ENCODE measurements around the gene IQCF6. TPM values are rescaled to one million over a fixed set of nuclear protein-coding genes. Genes with fewer than 3 reads are reported as not detected.
"Not testable (repeated sequence)": the region's sequence is repeated elsewhere in the genome, so short reads cannot be mapped to it uniquely, and the experiment has no call there.

IQCF6 gene
- not detected in 2 replicates for total RNA-seq (2014; rRNA removed; shearing (Covaris generic))

- DNase-seq (ENCODE audit: low spot score), result no peak
Measured at GRCh38 chr3:51779137-51779536, at the start of gene IQCF6. TSS of gene IQCF6 (minus strand) at chr3:51779237. CDS start at chr3:51779224, 13 bp downstream.

GRCh38 chr3:51828297-51828696 lies 49.3 kb upstream of the IQCF6 start:
- no peak for DNase-seq (ENCODE audit: low spot score)

DNA sequence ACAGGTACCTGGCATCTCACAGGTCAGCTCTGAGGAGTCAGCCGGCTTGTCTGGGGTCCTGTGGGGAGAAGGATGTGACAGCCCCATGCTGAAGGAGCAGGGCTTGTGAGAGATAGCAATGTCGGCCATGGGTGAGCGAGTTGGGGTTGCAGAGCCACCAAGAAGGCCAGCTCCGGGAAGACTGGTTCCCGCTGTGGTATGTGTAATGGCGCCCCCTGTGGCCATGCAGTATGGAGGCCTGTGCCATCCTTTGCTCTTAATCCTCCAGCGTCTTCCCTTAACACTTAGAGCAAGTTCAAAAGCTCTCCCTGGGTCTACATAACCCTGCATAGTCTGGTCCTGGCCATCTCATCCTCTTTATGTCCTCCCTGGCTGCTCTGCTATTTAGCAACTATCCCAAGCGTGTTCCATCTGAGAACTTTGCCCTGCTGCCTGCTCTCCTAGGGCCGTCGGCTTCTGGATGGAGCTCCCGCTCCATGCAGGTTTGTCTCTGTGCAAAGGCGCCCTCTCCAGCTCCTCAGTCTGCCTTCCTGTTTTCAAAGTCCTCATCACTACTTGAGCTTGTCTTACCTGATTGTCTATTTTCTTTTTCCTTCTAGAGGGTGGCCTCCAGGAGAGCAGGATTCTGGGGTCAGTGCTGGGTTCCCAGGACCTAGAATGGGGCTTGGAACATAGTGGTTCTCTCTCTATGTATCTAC lies 40.8 kb upstream of the IQCF6 start:
- DNase-seq (ENCODE audit: low spot score), result peak; percentile 19

- no peak for DNase-seq (ENCODE audit: low spot score)
Measured at GRCh38 chr3:51819151-51819550, 40.1 kb upstream of the IQCF6 start.

- no peak for DNase-seq (ENCODE audit: low spot score)
Measured at GRCh38 chr3:51817375-51817774, 38.3 kb upstream of the IQCF6 start.

GRCh38 chr3:51816723-51817122 lies 37.7 kb upstream of the IQCF6 start:
- DNase-seq (ENCODE audit: low spot score), result no peak

DNA sequence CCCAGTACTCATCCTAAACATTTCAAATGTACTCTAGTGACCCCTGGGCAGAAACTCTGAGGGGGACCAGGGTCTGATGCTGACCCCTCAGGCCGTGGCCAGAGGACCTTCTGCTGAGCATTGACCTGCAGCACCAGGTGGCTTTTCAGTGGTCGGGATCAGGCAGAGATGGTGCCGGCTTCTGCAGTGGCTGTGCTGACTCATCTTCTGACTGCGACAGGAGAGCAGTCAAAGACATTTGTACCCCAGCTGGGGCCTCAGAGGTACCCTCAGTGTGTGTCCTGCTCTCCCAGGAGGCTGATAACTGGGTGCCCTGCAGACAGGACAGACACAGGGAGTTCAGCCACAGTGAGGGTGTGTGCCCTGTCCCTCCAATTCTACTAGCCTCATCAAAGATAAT lies 36.6 kb upstream of the IQCF6 start:
- DNase-seq (ENCODE audit: low spot score), result no peak

- no peak for DNase-seq (ENCODE audit: low spot score)
Measured at GRCh38 chr3:51814034-51814433, 35.0 kb upstream of the IQCF6 start.

GRCh38 chr3:51813539-51813938 lies 34.5 kb upstream of the IQCF6 start:
- DNase-seq (ENCODE audit: low spot score), result no peak

DNA sequence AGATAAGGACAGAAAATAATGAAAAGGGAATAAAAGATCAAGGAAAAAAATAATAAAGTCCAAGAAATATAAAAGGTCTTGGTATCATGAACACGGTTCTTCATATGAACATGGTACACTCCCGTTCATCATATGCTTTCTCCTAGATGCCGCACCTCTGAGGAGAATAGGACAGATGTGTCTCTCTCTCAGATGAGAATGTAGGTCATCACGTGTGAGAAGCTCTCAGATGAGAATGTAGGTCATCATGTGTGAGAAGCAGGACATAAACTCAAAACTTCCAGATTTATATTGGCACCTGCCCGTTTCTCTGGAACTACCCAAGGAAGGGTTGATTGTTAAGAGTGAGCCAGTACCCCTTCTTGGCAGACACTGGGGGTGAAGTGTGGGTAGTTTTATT lies 29.9 kb upstream of the IQCF6 start:
- no peak for DNase-seq (ENCODE audit: low spot score)

DNA sequence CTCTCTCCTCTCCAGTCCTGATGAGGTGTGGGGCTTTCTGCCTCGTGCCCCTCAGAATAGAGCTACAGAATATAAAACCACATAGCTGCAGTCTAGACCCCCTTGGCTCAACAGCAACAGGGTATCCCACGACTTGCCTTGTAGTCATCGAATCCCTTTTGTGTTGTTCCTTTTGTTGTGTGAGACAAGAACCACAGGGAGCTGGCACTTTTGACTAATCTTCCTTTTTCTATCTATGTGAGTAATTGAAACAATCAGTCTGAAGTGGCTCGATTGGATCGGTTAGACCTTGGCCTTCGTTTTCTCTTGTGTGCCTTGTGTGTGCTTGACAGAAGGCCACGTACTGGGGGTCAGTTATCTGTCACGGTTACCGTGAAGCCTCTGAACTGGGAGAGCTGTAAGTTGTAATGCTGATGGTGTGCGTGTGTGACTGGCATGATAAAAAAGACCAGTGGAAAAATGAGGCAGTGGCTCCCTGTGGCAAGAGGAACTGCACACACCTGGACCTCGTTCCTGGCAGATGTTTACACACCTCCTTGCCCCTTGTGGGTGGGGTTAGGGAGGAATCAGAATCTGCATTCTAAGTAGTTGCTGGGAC lies 23.2 kb upstream of the IQCF6 start:
- DNase-seq (ENCODE audit: low spot score), result no peak

GRCh38 chr3:51800750-51801125 lies 21.7 kb upstream of the IQCF6 start:
- DNase-seq (ENCODE audit: low spot score), result no peak

DNA sequence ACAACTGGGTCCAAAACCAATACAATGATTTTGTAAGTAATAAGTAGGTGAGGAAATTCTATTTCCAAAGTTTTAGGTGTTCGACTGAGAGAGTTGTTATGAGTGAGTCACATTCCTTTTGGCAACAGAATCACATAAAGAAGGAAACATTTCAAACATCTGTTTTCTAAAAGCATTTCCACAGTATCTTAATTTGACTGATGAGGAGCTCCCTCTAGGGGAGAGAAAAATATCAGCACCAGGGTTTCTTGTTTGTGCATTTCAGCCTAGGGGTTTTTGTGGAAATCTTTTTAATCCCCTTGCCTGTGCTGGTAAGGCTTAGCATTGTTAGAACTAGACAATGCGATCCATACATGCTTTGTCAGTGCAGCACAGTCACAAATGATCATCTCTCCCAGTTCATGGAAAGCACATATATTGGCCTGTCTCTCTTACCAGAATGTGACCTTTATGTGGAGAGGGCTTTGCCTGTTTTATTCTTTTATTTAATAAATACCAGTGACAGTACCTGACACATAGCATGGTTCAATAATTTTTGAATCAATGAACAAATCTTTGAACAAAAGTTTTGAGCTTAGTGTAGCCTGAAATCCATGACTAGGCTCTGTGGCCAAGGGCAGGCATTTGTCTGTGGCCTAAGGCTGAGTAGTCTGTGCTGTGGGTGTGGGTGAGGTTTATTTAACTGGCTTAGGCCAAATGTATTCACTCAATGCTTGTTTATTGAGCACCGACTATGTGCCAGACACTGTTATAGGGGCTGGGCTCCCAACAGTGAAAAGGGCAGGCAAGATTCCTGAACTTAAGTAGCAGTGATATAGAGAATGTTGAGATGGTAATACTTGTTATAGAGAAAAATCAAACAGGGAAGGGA lies 21.1 kb upstream of the IQCF6 start:
- peak; percentile 73 for DNase-seq (ENCODE audit: low spot score)

DNA sequence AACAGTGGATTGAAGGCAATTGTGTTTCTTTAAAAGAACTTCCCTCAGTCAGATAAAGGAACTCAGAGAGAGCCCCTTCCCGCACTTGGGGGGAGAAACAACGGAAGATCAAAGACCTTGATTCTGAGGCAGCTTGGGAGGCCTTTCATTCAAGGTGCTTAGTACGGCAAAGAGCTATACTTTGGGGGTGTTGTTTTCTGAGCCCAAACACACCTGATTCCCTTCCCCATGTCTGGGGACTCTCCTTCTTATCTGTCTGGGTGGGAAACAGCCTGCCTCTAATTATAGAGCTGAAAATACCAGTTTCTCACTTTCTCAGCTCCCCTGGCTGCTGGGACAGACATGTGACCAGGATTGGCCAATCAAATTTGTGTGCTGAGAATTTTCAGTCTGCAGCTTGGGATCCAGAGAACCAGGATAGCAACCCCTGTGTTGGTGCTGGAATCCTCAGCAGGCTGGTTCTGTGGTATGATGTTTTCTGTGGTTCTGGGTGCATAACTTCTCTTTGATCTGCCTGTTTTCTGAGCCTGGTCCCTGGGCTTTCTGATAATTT lies 19.4 kb upstream of the IQCF6 start:
- DNase-seq (ENCODE audit: low spot score), result no peak

DNA sequence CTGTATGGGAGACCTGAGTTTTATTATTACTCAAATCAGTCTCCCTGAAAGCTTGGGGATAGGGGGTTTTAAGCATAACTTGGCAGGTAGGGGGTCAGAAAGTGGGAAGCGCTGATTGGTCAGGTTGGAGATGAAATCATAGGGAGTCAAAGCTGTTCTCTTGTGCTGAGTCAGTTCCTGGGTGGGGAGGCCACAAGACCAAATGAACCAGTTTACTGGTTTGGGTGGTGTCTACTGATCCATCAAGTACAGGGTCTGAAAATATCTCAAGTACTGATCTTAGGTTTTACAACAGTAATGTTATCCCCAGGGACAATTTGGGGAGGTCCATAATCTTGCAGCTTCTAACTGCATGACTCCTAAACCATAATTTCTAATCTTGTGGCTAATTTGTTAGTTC lies 17.8 kb upstream of the IQCF6 start:
- no peak for DNase-seq (ENCODE audit: low spot score)

DNA sequence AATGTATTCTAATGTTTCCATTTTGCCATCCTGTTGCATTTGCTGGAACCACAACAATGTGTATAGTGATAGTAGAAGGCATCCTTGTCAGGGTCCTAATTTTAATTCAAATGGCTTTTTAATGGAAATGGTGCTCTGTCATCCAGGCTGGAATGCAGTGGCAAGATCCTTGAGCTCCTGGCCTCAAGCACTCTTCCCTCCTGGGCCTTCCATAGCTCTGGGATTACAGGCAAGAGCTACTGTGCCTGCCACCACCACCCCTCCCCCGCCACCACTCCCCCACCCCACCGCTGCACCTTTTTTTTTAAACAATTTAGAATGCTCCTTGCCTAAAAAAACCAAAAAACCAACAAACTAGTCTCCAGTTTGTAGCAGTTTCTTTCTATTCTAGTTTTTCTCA lies 15.2 kb upstream of the IQCF6 start:
- no peak for DNase-seq (ENCODE audit: low spot score)

GRCh38 chr3:51792206-51792605 lies 13.2 kb upstream of the IQCF6 start:
- no peak for DNase-seq (ENCODE audit: low spot score)

DNA sequence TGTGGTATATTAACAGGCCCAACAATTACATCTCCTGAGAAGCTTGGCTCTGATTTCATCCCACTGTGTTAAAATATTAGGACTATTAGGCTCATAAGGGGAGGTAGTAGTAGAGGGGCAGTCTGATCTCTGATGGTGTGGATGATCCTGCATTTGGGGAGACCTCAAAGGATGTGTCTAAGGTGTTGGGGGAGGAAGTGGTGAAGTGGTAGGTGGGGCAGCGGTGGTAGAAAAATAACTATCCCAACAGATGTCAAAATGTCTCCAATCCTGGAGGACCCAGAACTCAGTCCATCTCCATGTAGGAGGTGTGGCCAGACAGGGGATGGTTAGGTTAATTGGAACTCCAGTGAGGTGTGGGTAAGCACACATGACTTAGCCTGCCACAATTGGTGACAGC lies 10.4 kb upstream of the IQCF6 start:
- DNase-seq (ENCODE audit: low spot score), result no peak

- DNase-seq (ENCODE audit: low spot score), result not testable (repeated sequence)
Measured at GRCh38 chr3:51787576-51787975, 8.5 kb upstream of the IQCF6 start.

DNA sequence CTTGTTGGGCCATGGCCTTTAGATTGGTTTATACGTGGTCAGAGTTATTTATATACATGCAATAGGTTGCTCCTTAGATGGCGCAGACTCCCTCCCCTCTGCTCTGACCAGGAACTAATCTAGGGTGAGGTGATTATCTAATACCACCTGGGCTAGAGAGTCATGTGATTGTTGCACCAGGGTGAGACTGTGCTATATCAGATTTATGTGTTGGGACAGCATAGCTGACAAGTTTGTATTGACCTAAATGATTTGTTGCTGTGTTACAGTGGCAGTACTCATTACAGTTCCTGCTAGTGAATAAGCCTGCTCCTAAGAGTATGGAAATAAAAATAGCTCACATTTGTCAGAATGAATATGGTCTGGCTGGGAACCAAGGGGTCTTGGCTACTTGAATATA lies 7.2 kb upstream of the IQCF6 start:
- DNase-seq (ENCODE audit: low spot score), result no peak

DNA sequence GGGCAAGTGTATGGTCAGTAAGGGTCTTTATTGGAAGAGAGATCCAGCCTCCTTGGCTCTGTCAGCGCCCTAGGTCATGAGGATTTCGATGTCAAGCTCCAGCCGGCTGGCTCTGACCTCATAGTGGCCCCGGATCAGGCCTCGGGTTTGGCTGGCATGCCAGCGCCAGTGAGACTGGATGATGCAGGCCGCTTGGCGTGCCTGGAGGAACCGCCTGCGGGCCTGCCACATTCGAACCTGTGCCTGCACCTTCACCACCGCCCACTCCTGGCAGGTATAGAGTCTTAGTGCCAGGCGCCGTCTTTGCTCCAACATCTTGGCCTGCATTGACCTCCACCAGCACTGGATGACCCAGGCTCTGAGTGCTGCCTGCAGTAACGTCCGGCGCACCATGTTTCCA lies 483 bp downstream of the IQCF6 start:
- DNase-seq (ENCODE audit: low spot score), result no peak

DNA sequence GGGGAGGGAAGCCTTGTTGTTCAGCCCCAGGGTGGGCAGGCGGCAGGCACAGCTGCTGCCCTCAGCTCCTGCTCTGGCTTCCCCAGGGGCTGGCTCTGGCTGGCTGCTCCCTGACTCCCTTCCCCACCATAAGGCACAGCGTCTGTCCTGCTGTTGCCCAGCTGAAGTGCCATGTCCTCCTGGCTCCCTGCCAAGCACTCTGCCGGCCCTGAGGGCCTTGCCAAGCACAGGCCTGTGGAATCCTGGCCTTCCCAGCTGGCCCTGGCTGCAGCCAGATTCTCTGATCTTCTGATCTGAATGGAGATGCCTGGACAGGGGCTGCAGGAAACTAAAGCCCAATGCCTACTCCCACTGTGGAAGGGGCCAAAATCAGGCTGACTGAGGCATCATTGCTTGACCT lies 1.1 kb downstream of the IQCF6 start:
- peak; percentile 7 for DNase-seq (ENCODE audit: low spot score)

Measured in HT-29 (cell line).